ENCODE results near the gene OR6K2. TPM values are rescaled to one million over a fixed set of nuclear protein-coding genes. Genes with fewer than 3 reads are reported as not detected.
"Not testable (repeated sequence)": the region's sequence is repeated elsewhere in the genome, so short reads cannot be mapped to it uniquely, and the experiment has no call there.

The OR6K2 gene
- total RNA-seq, 2 experiments from 2014 or later = not detected

- Mint-ChIP-seq H3K9me3 (no peaks in the 10 kb centered on the region), H3K4me3 (no peak overlapping the region), H3K36me3 (ENCODE audit: low read depth) (no peaks in the 10 kb centered on the region), H3K27me3 (peaks cover 8% of the 10 kb centered on the region), H3K4me1 (no peaks in the 10 kb centered on the region), H3K27ac (no peak overlapping the region)
- DNase-seq = no peak
- CTCF ChIA-PET = no interaction called here
- POLR2A ChIA-PET = no interaction called here
Measured at GRCh38 chr1:158694596-158694995, 5.9 kb downstream of the OR6K2 start.

GRCh38 chr1:158692356-158692755 lies 8.1 kb downstream of the OR6K2 start:
- no peak overlapping the region for H3K27ac Mint-ChIP-seq
- ChIA-PET CTCF (no interaction called here), POLR2A (no interaction called here)
- no peaks in the 10 kb centered on the region for H3K36me3 Mint-ChIP-seq (ENCODE audit: low read depth)
- H3K27me3 Mint-ChIP-seq = peaks cover 7% of the 10 kb centered on the region
- H3K4me1 Mint-ChIP-seq = no peaks in the 10 kb centered on the region
- H3K4me3 Mint-ChIP-seq = no peak overlapping the region
- H3K9me3 Mint-ChIP-seq = no peaks in the 10 kb centered on the region
- no peak for DNase-seq

- Mint-ChIP-seq H3K27me3 (peaks cover 10% of the 10 kb centered on the region), H3K4me3 (no peak overlapping the region), H3K36me3 (ENCODE audit: low read depth) (no peaks in the 10 kb centered on the region), H3K4me1 (no peaks in the 10 kb centered on the region), H3K9me3 (no peaks in the 10 kb centered on the region), H3K27ac (no peak overlapping the region)
- CTCF ChIA-PET = no interaction called here
- POLR2A ChIA-PET = no interaction called here
- DNase-seq = no peak
Measured at GRCh38 chr1:158691907-158692306, 8.5 kb downstream of the OR6K2 start.

- H3K9me3 Mint-ChIP-seq; H3K4me3 Mint-ChIP-seq; H3K27me3 Mint-ChIP-seq; POLR2A ChIA-PET; H3K4me1 Mint-ChIP-seq; H3K27ac Mint-ChIP-seq; CTCF ChIA-PET; H3K36me3 Mint-ChIP-seq (ENCODE audit: low read depth); DNase-seq: not testable (repeated sequence)
Measured at GRCh38 chr1:158691149-158691548, 9.3 kb downstream of the OR6K2 start.

- peaks cover 14% of the 10 kb centered on the region for H3K27me3 Mint-ChIP-seq
- no peaks in the 10 kb centered on the region for H3K9me3 Mint-ChIP-seq
- H3K36me3 Mint-ChIP-seq (ENCODE audit: low read depth) = no peaks in the 10 kb centered on the region
- no peaks in the 10 kb centered on the region for H3K4me1 Mint-ChIP-seq
- ChIA-PET POLR2A (no interaction called here), CTCF (no interaction called here)
- H3K4me3 Mint-ChIP-seq = no peak overlapping the region
- no peak overlapping the region for H3K27ac Mint-ChIP-seq
- no peak for DNase-seq
Measured at GRCh38 chr1:158689875-158690274, 10.6 kb downstream of the OR6K2 start.

- Mint-ChIP-seq H3K4me1 (no peaks in the 10 kb centered on the region), H3K36me3 (ENCODE audit: low read depth) (no peaks in the 10 kb centered on the region), H3K4me3 (no peak overlapping the region), H3K27ac (no peak overlapping the region), H3K9me3 (no peaks in the 10 kb centered on the region), H3K27me3 (peaks cover 17% of the 10 kb centered on the region)
- ChIA-PET POLR2A (no interaction called here), CTCF (no interaction called here)
- no peak for DNase-seq
Measured at GRCh38 chr1:158689110-158689509, 11.3 kb downstream of the OR6K2 start.

- POLR2A ChIA-PET; H3K4me1 Mint-ChIP-seq; H3K9me3 Mint-ChIP-seq; H3K36me3 Mint-ChIP-seq (ENCODE audit: low read depth); DNase-seq; H3K4me3 Mint-ChIP-seq; H3K27ac Mint-ChIP-seq; CTCF ChIA-PET: not testable (repeated sequence)
- H3K27me3 Mint-ChIP-seq = peaks cover 17% of the 10 kb centered on the region
Measured at GRCh38 chr1:158688343-158688742, 12.1 kb downstream of the OR6K2 start.

- peaks cover 22% of the 10 kb centered on the region for H3K27me3 Mint-ChIP-seq
- H3K36me3 Mint-ChIP-seq (ENCODE audit: low read depth) = no peaks in the 10 kb centered on the region
Measured at GRCh38 chr1:158687037-158687436, 13.4 kb downstream of the OR6K2 start.

GRCh38 chr1:158686111-158687009 lies 14.1 kb downstream of the OR6K2 start, which contains the start of gene SPTA1:
SPTA1 (minus strand) TSS chr1:158686715; CDS start chr1:158686517, 198 bp downstream.
- Mint-ChIP-seq H3K4me3 (no peak within 1 kb of the TSS), H3K4me1 (no peaks in the 10 kb centered on the region), H3K9me3 (no peaks in the 10 kb centered on the region), H3K36me3 (ENCODE audit: low read depth) (no peaks in the 10 kb centered on the region), H3K27ac (no peak within 1 kb of the TSS), H3K27me3 (peaks cover 25% of the 10 kb centered on the region)
- POLR2A ChIA-PET = no interaction called here
- no peak for DNase-seq
- CTCF ChIA-PET = no interaction called here

More at GRCh38 chr1:158687037-158687436, 13.4 kb downstream of the OR6K2 start:
- ChIA-PET CTCF (no interaction called here), POLR2A (no interaction called here)
- Mint-ChIP-seq H3K4me1 (no peaks in the 10 kb centered on the region), H3K4me3 (no peak overlapping the region), H3K27ac (no peak overlapping the region), H3K9me3 (no peaks in the 10 kb centered on the region)
- no peak for DNase-seq

GRCh38 chr1:158685085-158685484 lies 15.4 kb downstream of the OR6K2 start:
- POLR2A ChIA-PET = no interaction called here
- Mint-ChIP-seq H3K36me3 (ENCODE audit: low read depth) (no peaks in the 10 kb centered on the region), H3K4me1 (no peaks in the 10 kb centered on the region), H3K9me3 (no peaks in the 10 kb centered on the region), H3K4me3 (no peak overlapping the region), H3K27ac (no peak overlapping the region), H3K27me3 (peaks cover 24% of the 10 kb centered on the region)
- CTCF ChIA-PET = no interaction called here
- DNase-seq = no peak

GRCh38 chr1:158681606-158682005 lies 18.8 kb downstream of the OR6K2 start:
- H3K27me3 Mint-ChIP-seq = peaks cover 17% of the 10 kb centered on the region
- H3K4me1 Mint-ChIP-seq = peaks cover 2% of the 10 kb centered on the region
- H3K27ac Mint-ChIP-seq = no peak overlapping the region
- no peak for DNase-seq
- H3K4me3 Mint-ChIP-seq = no peak overlapping the region
- H3K9me3 Mint-ChIP-seq = no peaks in the 10 kb centered on the region
- H3K36me3 Mint-ChIP-seq (ENCODE audit: low read depth) = no peaks in the 10 kb centered on the region
- POLR2A ChIA-PET = no interaction called here
- CTCF ChIA-PET = no interaction called here

GRCh38 chr1:158679289-158679688 lies 21.2 kb downstream of the OR6K2 start:
- H3K4me1 Mint-ChIP-seq = peaks cover 2% of the 10 kb centered on the region
- POLR2A ChIA-PET = no interaction called here
- no peaks in the 10 kb centered on the region for H3K36me3 Mint-ChIP-seq (ENCODE audit: low read depth)
- H3K27me3 Mint-ChIP-seq = peaks cover 10% of the 10 kb centered on the region
- no peak overlapping the region for H3K27ac Mint-ChIP-seq
- CTCF ChIA-PET = interaction anchor here (1.4 kb wide), 1 partner anchor 19 kb away, joined by 3 read pairs; no protein-coding TSS in a partner anchor
- no peak overlapping the region for H3K4me3 Mint-ChIP-seq
- H3K9me3 Mint-ChIP-seq = no peaks in the 10 kb centered on the region
- DNase-seq = no peak

- Mint-ChIP-seq H3K36me3 (ENCODE audit: low read depth) (no peaks in the 10 kb centered on the region), H3K4me3 (no peak overlapping the region), H3K9me3 (no peaks in the 10 kb centered on the region), H3K27ac (no peak overlapping the region), H3K4me1 (peaks cover 2% of the 10 kb centered on the region), H3K27me3 (no peaks in the 10 kb centered on the region)
- CTCF ChIA-PET = no interaction called here
- POLR2A ChIA-PET = no interaction called here
- DNase-seq = no peak
Measured at GRCh38 chr1:158675563-158676323, 24.7 kb downstream of the OR6K2 start.
